Muscle layer of colon (tissue), 2 donors: Measurements from ENCODE around the gene AGAP1.
A peak's percentile ranks its signal among the peaks of the same experiment; 100 is the strongest.

Experiments
- H3K27ac ChIP-seq: one replicate; pipeline ENCODE4 v1.7.0; 2013; ENCODE audit warnings: low read depth, mild to moderate bottlenecking, low read length, moderate library complexity
- H3K27me3 ChIP-seq, 2 donors: one replicate each; pipeline ENCODE4 v1.7.0; 2013; ENCODE audit warnings: low read length in 2 of 2, mild to moderate bottlenecking in 2 of 2; ENCODE audit not compliant: insufficient read depth in 2 of 2, control insufficient read depth in 1 of 2
- H3K36me3 ChIP-seq: one replicate; pipeline ENCODE4 v1.7.0; 2013; ENCODE audit warnings: mild to moderate bottlenecking, low read length; ENCODE audit not compliant: insufficient read depth
- H3K4me1 ChIP-seq: one replicate; pipeline ENCODE4 v1.7.0; 2013; ENCODE audit warnings: mild to moderate bottlenecking, low read length; ENCODE audit not compliant: insufficient read depth
- H3K4me3 ChIP-seq, 2 donors: one replicate each; pipeline ENCODE4 v1.7.0; 2013; ENCODE audit warnings: low read length in 2 of 2, low read depth in 1 of 2, mild to moderate bottlenecking in 1 of 2, moderate library complexity in 1 of 2
- H3K9ac ChIP-seq: one replicate; pipeline ENCODE4 v1.7.0; 2013; ENCODE audit warnings: low read length
- H3K9me3 ChIP-seq: one replicate; pipeline ENCODE4 v1.7.0; 2013; ENCODE audit warnings: mild to moderate bottlenecking, low read length
- donor health status: abdominal sarcoma.
- donor health status: Adenocarcinoma of cecum.

The AGAP1 gene

GRCh38 chr2:236160366-236161081 is 666.7 kb downstream of the AGAP1 start:
- Histone ChIP-seq H3K4me1 (peaks cover 23% of the 10 kb centered on the region), H3K9ac (no peak overlapping the region), H3K4me3 (no peak overlapping the region), H3K9me3 (no peaks in the 10 kb centered on the region), H3K27me3 (peaks cover 52 to 74% of the 10 kb centered on the region in 2 donors), H3K27ac (no peak overlapping the region), H3K36me3 (no peaks in the 10 kb centered on the region)

DNA sequence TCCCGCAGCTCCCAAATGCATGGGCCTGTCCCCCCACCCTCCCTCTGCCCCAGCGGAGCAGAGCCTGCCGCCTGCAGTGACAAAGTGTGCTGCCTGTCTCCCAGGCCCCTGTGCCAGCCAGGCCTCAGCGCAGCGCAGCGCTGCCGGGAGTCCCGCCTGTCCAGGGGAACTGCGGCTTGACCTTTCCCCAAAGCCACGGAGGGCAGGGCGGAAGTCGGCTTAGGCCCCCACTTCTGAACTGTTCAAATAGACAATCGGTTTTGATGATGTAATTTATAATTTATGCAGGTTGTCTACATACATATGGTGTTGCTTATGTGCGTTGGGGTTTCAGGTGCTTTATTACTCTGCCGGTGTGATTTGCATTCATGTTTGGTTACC is 667.2 kb downstream of the AGAP1 start:
- peaks cover 57 to 79% of the 10 kb centered on the region in 2 donors for H3K27me3 ChIP-seq
- no peak overlapping the region for H3K27ac ChIP-seq
- no peak overlapping the region for H3K4me3 ChIP-seq
- H3K36me3 ChIP-seq = no peaks in the 10 kb centered on the region
- no peak overlapping the region for H3K9ac ChIP-seq
- peaks cover 29% of the 10 kb centered on the region for H3K4me1 ChIP-seq
- H3K9me3 ChIP-seq = no peaks in the 10 kb centered on the region

GRCh38 chr2:236161531-236161930 is 667.7 kb downstream of the AGAP1 start:
- H3K4me3 ChIP-seq = no peak overlapping the region
- H3K9ac ChIP-seq = no peak overlapping the region
- H3K36me3 ChIP-seq = no peaks in the 10 kb centered on the region
- H3K9me3 ChIP-seq = no peaks in the 10 kb centered on the region
- H3K27ac ChIP-seq = no peak overlapping the region
- H3K4me1 ChIP-seq = peaks cover 33% of the 10 kb centered on the region
- peaks cover 62 to 84% of the 10 kb centered on the region in 2 donors for H3K27me3 ChIP-seq

DNA sequence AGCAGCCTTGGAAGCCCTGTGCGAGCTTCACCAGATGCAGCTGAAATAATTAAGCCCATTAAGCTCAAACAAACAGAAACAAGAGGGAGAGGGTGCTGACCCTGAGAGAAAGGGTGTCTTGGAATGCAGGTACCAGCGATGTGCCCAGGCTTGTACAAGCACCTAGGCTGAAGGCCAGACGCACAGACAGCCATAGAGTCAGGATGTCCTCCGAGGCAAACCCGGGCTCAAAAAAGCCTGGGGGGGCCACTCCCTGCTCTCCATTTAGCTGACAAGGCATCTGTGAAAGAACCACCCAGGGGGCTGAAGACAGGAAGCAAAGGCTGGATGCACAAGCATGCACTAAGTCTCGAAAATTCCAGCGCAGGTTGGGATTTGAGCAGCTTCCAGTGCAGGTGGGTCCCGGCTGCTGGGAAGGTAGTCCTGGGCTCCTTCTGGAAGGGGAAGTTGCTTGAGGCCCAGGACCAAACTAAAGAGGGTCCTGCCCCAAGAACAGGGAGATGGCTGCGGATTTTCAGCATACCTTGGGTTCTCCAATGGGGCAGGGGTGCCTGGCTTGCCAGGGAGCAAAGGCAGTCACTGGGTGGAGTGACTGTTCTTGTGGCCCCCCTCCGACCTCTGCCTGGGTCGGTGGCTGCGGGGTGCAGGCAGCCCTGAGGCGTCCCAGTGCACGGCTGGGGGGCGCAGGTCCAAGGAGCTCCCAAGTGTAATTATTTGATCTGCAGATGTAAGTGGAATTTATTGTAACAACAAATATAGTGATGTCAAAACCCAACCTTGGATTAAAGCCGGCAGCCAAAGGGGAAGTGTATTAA is 668.4 kb downstream of the AGAP1 start:
- H3K27ac ChIP-seq = no peak overlapping the region
- H3K27me3 ChIP-seq = peaks cover 68 to 91% of the 10 kb centered on the region in 2 donors
- H3K4me3 ChIP-seq = no peak overlapping the region
- peaks cover 38% of the 10 kb centered on the region for H3K4me1 ChIP-seq
- no peaks in the 10 kb centered on the region for H3K9me3 ChIP-seq
- no peak overlapping the region for H3K9ac ChIP-seq
- H3K36me3 ChIP-seq = no peaks in the 10 kb centered on the region

DNA sequence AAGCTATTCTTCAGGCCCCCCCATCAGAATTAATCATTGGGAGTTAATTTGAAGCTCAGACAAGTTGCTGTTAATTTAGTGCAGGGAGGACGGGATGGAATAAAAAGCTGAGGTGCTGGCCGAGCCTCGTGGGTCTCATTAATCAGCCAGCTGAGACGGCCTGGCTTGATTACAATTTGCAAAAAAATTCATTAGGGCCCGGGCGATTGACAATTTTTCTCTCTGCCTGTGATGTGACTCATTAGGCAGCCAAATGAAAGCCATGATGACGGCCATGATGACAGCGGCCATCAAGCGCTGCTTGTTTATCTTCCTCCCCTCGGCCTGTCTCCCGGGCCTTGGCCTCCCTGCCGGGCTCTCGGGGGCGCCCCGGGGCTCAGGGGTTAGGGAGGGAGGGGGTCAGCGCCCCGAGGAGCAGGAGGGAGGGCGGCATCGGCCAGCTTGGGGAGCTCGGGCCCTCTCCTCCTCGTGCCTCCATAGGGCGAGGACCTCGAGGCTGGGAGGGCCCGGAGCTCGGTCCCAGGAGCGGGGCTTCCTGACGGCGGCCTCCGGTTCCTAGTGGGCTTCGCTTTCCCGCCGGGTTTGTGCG is 669.1 kb downstream of the AGAP1 start:
- peaks cover 38% of the 10 kb centered on the region for H3K4me1 ChIP-seq
- H3K36me3 ChIP-seq = no peaks in the 10 kb centered on the region
- no peak overlapping the region for H3K4me3 ChIP-seq
- no peak overlapping the region for H3K27ac ChIP-seq
- H3K27me3 ChIP-seq = peaks cover 68 to 96% of the 10 kb centered on the region in 2 donors
- no peak overlapping the region for H3K9ac ChIP-seq
- no peaks in the 10 kb centered on the region for H3K9me3 ChIP-seq

DNA sequence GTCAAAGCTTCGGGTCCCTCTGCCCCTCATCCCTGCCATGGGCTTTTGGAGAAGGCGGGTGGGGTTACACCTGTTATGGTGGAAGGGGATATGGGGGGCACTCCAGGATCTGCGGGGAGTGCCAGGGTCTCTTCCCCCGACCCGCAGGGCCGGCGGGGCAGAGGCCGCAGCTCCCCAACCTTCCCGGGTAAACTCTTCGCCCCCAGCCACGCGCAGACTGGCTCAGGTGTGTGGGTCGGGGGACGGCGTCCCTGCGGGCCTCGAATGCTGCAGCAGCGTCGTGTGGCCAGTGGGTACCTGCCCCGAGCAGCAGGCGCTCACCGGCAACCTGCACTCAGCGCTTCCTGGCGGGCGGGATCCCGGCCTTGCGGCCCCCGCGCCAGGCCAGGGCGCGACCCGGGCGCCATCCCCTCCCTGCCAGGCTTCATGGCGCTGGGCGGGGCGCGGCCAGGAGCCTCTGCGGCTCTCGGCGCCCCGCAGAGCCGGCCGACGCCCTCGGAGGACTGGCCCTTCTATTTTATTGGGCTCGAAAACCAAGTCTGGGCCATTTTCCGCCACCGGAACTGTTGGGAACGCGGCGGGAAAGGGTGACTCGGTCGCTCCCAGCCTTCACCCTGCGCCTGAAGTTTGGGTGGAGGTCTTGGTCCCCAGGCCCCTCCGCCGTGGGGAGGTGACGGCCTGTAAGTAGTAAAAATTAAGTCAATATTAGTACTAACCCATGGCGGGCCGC is 669.8 kb downstream of the AGAP1 start:
- Histone ChIP-seq H3K27me3 (peaks cover 68 to 97% of the 10 kb centered on the region in 2 donors), H3K36me3 (no peaks in the 10 kb centered on the region), H3K4me3 (peak overlapping the region in 1 of 2 donors; percentile 27), H3K4me1 (peaks cover 38% of the 10 kb centered on the region), H3K27ac (no peak overlapping the region), H3K9me3 (no peaks in the 10 kb centered on the region), H3K9ac (no peak overlapping the region)

DNA sequence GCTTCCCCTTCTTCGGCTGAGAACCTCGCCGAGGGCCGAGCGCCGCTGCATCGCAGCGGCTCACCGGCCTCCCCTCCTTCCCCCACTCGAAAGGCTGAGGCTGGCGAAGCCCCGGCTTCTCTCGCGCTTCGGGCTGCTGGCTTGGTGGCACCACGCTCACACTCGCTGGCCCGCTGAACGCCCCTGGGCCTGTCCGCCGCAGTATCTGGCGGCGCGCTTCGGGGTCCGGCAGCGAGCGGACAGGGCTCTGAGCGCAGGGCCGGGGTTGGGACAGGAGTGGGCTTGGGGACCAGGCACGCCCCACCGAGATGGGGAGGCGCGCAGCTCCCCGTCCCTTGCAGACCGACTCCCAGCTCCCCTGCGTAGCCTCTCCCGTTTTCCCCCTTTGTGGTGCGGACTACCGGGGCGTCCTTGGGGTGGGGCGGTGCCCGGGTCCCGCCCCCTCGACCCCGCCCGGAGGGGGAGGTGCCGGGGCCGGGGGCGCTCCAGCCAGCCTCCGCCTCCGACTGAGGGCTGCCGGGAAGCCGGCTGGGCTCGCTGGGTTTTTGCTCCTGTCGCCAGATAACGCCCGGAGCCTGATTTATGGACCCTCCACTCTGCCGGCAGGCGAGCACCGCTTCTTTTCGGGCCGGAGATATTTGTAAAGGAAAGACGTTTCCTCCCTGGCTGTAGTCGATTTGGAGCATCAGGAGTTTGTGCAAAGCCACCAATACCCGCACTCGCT is 670.5 kb downstream of the AGAP1 start:
- Histone ChIP-seq H3K36me3 (no peaks in the 10 kb centered on the region), H3K4me1 (peaks cover 38% of the 10 kb centered on the region), H3K27me3 (peaks cover 74 to 97% of the 10 kb centered on the region in 2 donors), H3K9ac (no peak overlapping the region), H3K9me3 (no peaks in the 10 kb centered on the region), H3K4me3 (peak overlapping the region; percentile 27 to 50), H3K27ac (no peak overlapping the region)

GRCh38 chr2:236164925-236165841 is 671.3 kb downstream of the AGAP1 start:
- no peaks in the 10 kb centered on the region for H3K9me3 ChIP-seq
- H3K4me3 ChIP-seq = no peak overlapping the region
- no peak overlapping the region for H3K9ac ChIP-seq
- H3K27me3 ChIP-seq = peaks cover 81 to 97% of the 10 kb centered on the region in 2 donors
- peaks cover 38% of the 10 kb centered on the region for H3K4me1 ChIP-seq
- no peaks in the 10 kb centered on the region for H3K36me3 ChIP-seq
- H3K27ac ChIP-seq = no peak overlapping the region

DNA sequence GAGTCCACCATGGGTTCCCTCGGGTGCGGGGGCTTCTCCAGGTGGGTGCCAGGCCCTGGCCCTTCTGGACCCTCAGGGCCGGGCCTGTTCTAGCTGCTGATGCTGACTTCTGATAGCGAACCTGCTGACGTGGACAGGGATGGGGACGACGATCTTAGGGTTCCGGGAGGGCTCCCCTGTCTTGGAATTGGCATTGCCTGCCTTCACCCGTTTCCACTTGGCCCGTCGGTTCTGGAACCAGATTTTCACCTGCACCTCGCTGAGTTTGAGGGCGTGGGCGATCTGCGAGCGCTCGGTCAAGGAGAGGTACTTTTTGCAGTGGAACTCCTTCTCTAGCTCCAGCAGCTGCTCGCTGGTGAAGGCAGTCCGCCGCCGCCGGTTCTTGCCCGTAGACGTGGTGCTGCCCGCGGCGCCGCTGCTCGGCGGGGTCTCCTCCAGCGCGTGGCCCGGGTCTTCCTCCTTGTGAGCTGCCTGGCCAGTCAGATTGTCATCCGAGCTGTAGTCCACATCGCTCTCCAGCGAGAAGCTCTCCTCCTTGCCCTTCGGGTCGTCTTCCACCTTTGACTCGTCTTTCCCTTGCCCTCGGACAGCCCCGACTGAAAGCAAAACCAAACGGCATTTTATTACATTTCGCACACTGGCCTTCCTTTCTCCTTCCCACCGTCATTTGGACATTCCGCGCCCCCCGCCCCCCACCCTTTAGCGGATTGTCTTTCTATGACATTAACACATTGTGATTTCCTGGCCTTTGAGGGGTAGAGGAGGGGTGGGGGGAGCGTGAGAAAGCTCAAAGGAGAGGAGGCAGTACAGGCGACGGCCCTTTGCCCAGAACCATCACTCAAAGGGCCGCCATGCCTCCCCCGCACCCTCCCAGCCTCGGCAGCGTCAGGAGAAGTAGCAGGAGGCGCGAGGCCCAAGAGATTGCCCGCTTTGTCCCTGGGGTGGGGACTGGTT is 672.3 kb downstream of the AGAP1 start:
- Histone ChIP-seq H3K27me3 (peaks cover 81 to 97% of the 10 kb centered on the region in 2 donors), H3K9me3 (no peaks in the 10 kb centered on the region), H3K4me1 (peaks cover 38% of the 10 kb centered on the region), H3K9ac (no peak overlapping the region), H3K27ac (no peak overlapping the region), H3K36me3 (no peaks in the 10 kb centered on the region), H3K4me3 (peak overlapping the region in 1 of 2 donors; percentile 37)
